Stomach (tissue), 9 donors: ENCODE data around the gene ELAVL1. TPM values are rescaled to one million over a fixed set of nuclear protein-coding genes. Genes with fewer than 3 reads are reported as not detected.

Experiments used
- DNase-seq, 2 donors: peaks; one replicate each; pipeline versions ENCODE4 v3.0.0 to v3.0.0-alpha.2; 2013 to 2019
- H3K27ac ChIP-seq, 5 donors: fragments of 200-600 bp in 4 of 5; sonication (generic) in 4 of 5; one replicate each; pipeline ENCODE4 v1.5.1; 2013 to 2019; ENCODE audit warnings: mild to moderate bottlenecking in 1 of 5, moderate library complexity in 1 of 5
- H3K27me3 ChIP-seq, 3 donors: fragments of 200-600 bp; sonication (generic); one replicate each; pipeline ENCODE4 v1.5.1; 2017 to 2019; ENCODE audit warnings: mixed run types in 1 of 3
- H3K36me3 ChIP-seq, 4 donors: fragments of 200-600 bp; sonication (generic); 1 replicate in 3 of 4; 2 replicates in 1 of 4; pipeline ENCODE4 v1.5.1; 2016 to 2019
- H3K4me1 ChIP-seq, 4 donors: fragments of 200-600 bp; sonication (generic); one replicate each; pipeline ENCODE4 v1.5.1; 2016 to 2019
- H3K4me3 ChIP-seq, 4 donors: fragments of 200-600 bp; sonication (generic) in 3 of 4; one replicate each; pipeline ENCODE4 v1.5.1; 2016 to 2019; ENCODE audit warnings: mild to moderate bottlenecking in 1 of 4
- H3K9me3 ChIP-seq, 4 donors: fragments of 200-600 bp; sonication (generic); one replicate each; pipeline ENCODE4 v1.5.1; 2016 to 2019
- EP300 ChIP-seq: sonication (generic); formaldehyde crosslinking; IDR thresholded peaks from one replicate; pipeline ENCODE4 v1.6.1; 2017; ENCODE audit warnings: antibody characterized with exemption
- POLR2A ChIP-seq, 4 donors: fragments of 450-650 bp; IDR thresholded peaks; one replicate each; pipeline ENCODE4 v1.6.1; 2016; ENCODE audit warnings: antibody characterized with exemption in 4 of 4, control low read depth in 2 of 4, mild to moderate bottlenecking in 1 of 4, moderate library complexity in 1 of 4
- POLR2AphosphoS5 ChIP-seq, 3 donors: sonication (generic); formaldehyde crosslinking; IDR thresholded peaks; one replicate each; pipeline ENCODE4 v1.6.1; 2016; ENCODE audit warnings: antibody characterized with exemption in 3 of 3
- WGBS, 5 donors: extraction: QIAGEN DNeasy Blood & Tissue Kit in 3 of 5; methylation state at CpG; one replicate each; pipeline versions ENCODE4 v1.1.5 to v1.1.7; 2013 to 2018; 5-methylcytosine and 5-hydroxymethylcytosine counted together
- intact Hi-C: fragments of 100-400 bp; cut with DNase I; formaldehyde crosslinking; loops from one replicate; pipeline ENCODE4 v1.15.1; 2023; ENCODE audit warnings: low total_unique reads
- polyA plus RNA-seq, 3 donors: library from polyadenylated mRNA; stranded (reverse); fragments of 200-250 nt; gene quantifications; one replicate each; pipeline ENCODE4 v1.2.3, GENCODE V29; 2013
- total RNA-seq, 5 donors: library from RNA; depleted of rRNA; stranded (reverse); fragments of >200 nt; gene quantifications; one replicate each; pipeline versions ENCODE4 v1.1.0 to v1.2.3, GENCODE V29; 2014 to 2016
- TF ChIP-seq, protein P1 (sequence below), 7 experiments: fragments of 450-650 bp in 4 of 7; fragments of 200-600 bp in 3 of 7; sonication (generic) in 3 of 7; IDR thresholded peaks; one replicate each; pipeline ENCODE4 v1.5.1; 2016 to 2019; ENCODE audit warnings: antibody characterized with exemption in 7 of 7, control low read depth in 2 of 7, mild to moderate bottlenecking in 1 of 7
- donor health status: healthy with polysubstance abuse.
- donor health status: Bipolar disorder and iron deficiency.
- donor health status: healthy.

The ELAVL1 gene
- total and polyA plus RNA-seq, 8 donors = 11.2 to 50.2 (median 19.3) TPM

DNA sequence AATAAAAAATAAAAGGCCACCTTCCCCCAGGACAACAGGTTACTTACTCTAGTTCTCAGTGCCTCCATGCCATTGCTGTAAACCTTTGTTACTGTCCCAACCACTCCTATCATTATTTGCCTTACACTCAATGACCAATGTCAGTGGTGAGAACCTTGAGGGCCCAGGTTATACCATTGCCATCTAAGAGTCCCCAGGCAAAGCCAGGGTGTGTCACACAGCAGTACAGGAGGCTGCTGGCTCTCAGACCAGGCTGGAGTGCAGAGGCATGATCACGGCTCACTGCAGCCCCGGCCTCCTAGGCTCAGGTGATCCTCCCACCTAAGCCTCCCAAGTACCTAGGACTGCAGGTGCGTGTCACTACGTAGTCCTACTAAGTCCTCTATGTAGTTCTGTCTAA is 6.1 kb downstream of the ELAVL1 start:
- H3K36me3 ChIP-seq = peaks cover 0 to 15% (median 9%) of the 10 kb centered on the region in 4 donors
- peaks cover 33 to 84% (median 61%) of the 10 kb centered on the region in 4 donors for H3K4me1 ChIP-seq
- no peaks in the 10 kb centered on the region for H3K27me3 ChIP-seq
- DNase-seq = no peak
- TF ChIP-seq POLR2A (IDR thresholded peaks at IDR 0.05) (no peak), EP300 (no peak), POLR2AphosphoS5 (IDR thresholded peaks at IDR 0.05) (no peak)
- TF ChIP-seq, protein P1, sequence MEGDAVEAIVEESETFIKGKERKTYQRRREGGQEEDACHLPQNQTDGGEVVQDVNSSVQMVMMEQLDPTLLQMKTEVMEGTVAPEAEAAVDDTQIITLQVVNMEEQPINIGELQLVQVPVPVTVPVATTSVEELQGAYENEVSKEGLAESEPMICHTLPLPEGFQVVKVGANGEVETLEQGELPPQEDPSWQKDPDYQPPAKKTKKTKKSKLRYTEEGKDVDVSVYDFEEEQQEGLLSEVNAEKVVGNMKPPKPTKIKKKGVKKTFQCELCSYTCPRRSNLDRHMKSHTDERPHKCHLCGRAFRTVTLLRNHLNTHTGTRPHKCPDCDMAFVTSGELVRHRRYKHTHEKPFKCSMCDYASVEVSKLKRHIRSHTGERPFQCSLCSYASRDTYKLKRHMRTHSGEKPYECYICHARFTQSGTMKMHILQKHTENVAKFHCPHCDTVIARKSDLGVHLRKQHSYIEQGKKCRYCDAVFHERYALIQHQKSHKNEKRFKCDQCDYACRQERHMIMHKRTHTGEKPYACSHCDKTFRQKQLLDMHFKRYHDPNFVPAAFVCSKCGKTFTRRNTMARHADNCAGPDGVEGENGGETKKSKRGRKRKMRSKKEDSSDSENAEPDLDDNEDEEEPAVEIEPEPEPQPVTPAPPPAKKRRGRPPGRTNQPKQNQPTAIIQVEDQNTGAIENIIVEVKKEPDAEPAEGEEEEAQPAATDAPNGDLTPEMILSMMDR (IDR thresholded peaks at IDR 0.05) = no peak
- no peak overlapping the region for H3K27ac ChIP-seq
- no peak overlapping the region for H3K4me3 ChIP-seq
- WGBS, 5 donors = 80 to 96% (median 93%) methylated on average over 4 of the region's 4 CpGs
- H3K9me3 ChIP-seq = no peaks in the 10 kb centered on the region
- intact Hi-C loops = loop anchor here (5.0 kb wide), 1 partner anchor 52 kb away; no protein-coding TSS in a partner anchor

DNA sequence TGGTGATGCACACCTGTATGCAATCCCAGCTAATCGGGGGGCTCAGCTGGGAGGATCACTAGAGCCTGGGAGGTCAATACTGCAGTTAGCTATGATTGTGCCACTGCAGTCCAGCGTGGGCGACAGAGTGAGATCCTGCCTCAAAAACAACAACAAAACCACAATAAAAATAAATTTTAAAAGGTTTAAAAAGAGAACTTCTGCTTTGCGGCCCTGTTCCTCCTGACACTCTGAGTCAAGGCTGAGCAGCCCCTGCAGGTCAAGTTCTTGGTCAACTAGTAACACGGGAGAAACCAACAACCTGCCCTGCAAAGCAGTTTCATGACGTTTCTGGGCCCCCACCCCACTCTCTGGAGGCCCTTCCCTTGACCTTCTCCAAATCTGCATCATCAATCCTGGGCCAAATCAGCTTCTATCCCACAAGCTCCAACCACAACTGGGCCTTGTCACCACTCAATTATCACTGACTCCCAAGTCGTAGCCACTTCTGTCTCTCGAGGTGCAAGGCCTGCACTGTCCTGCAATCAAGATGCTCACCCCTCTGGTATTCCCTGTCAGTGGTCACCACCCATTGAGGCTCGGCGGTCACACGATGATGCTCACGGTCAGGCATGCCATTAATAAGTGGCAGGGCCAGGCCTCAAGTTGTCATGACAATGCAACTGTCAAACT is 7.5 kb downstream of the ELAVL1 start:
- TF ChIP-seq, protein P1 (IDR thresholded peaks at IDR 0.05) = no peak
- TF ChIP-seq POLR2A (IDR thresholded peaks at IDR 0.05) (no peak), POLR2AphosphoS5 (IDR thresholded peaks at IDR 0.05) (no peak), EP300 (no peak)
- Histone ChIP-seq H3K4me3 (no peak overlapping the region), H3K4me1 (peaks cover 34 to 84% (median 57%) of the 10 kb centered on the region in 4 donors), H3K27me3 (no peaks in the 10 kb centered on the region), H3K36me3 (peaks cover 0 to 15% (median 9%) of the 10 kb centered on the region in 4 donors), H3K27ac (no peak overlapping the region), H3K9me3 (no peaks in the 10 kb centered on the region)
- intact Hi-C loops = loop anchor here (5.0 kb wide), 1 partner anchor 51 kb away; no protein-coding TSS in a partner anchor
- 77 to 84% (median 80%) methylated on average over 12 of the region's 12 CpGs for WGBS, 5 donors
- no peak for DNase-seq

DNA sequence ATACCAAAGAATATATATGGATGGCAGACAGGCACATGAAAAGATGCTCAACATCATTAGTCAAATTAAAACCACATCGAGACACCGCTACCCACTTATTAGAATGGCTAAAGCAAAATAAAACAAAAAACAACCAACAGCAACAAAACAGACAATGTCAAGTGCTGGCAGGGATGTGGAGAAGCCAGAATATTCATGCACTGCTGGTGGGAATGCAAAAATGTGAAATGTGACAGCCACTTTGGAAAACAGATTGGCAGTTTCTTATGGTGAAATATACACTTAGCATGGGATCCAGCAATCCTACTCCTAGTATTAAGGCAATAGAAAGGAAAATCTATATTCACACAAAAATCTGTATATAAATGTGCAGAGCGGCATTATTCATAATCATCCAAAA is 8.6 kb downstream of the ELAVL1 start:
- Histone ChIP-seq H3K9me3 (no peaks in the 10 kb centered on the region), H3K4me1 (peaks cover 25 to 83% (median 54%) of the 10 kb centered on the region in 4 donors), H3K36me3 (peaks cover 0 to 21% (median 10%) of the 10 kb centered on the region in 4 donors), H3K27me3 (no peaks in the 10 kb centered on the region), H3K27ac (no peak overlapping the region), H3K4me3 (no peak overlapping the region)
- TF ChIP-seq POLR2AphosphoS5 (IDR thresholded peaks at IDR 0.05) (no peak), EP300 (no peak), POLR2A (IDR thresholded peaks at IDR 0.05) (no peak)
- TF ChIP-seq, protein P1 (IDR thresholded peaks at IDR 0.05) = no peak
- intact Hi-C loops = loop anchor here (5.0 kb wide), 1 partner anchor 50 kb away; no protein-coding TSS in a partner anchor
- no peak for DNase-seq
- 82 to 98% (median 97%) methylated on average over 3 of the region's 3 CpGs for WGBS, 5 donors

DNA sequence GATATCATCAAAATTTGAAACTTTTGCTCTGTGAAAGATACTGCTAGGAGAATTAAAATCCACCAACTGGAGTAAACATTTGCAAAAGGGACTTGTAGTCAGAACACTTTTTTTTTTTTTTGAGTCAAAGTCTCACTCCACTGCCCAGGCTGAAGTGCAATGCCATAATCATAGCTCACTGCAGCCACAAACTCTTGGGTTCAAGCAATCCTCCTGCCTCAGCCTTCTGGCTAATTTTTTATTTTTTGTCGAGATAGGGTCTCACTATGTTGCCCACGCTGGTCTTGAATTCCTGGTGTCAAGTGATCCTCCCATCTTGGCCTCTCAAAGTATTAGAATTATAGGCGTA is 9.7 kb downstream of the ELAVL1 start:
- Histone ChIP-seq H3K4me1 (peaks cover 14 to 72% (median 43%) of the 10 kb centered on the region in 4 donors), H3K36me3 (peaks cover 10 to 28% (median 21%) of the 10 kb centered on the region in 4 donors), H3K27me3 (no peaks in the 10 kb centered on the region), H3K9me3 (no peaks in the 10 kb centered on the region), H3K27ac (no peak overlapping the region), H3K4me3 (no peak overlapping the region)
- WGBS, 5 donors = 93 to 100% (median 95%) methylated on average over 3 of the region's 3 CpGs
- DNase-seq = no peak
- intact Hi-C loops = loop anchor here (5.0 kb wide), 1 partner anchor 48 kb away; no protein-coding TSS in a partner anchor
- TF ChIP-seq POLR2AphosphoS5 (IDR thresholded peaks at IDR 0.05) (no peak), POLR2A (IDR thresholded peaks at IDR 0.05) (no peak), EP300 (no peak)
- TF ChIP-seq, protein P1 (IDR thresholded peaks at IDR 0.05) = no peak
